Ishikawa (cell line): ENCODE data around the gene NIM1K.

Experiments
- CEBPB ChIP-seq: IDR thresholded peaks from 2 replicates; pipeline ENCODE4 v1.6.1; 2012
- CREB1 ChIP-seq: IDR thresholded peaks from 2 replicates; pipeline ENCODE4 v1.6.1; 2012; ENCODE audit warnings: low read depth
- EGR1 ChIP-seq: IDR thresholded peaks from 2 replicates; pipeline ENCODE4 v1.6.1; 2012
- EP300 ChIP-seq: IDR thresholded peaks from 2 replicates; pipeline ENCODE4 v1.6.1; 2012; ENCODE audit warnings: borderline replicate concordance
- FOXM1 ChIP-seq: IDR thresholded peaks from 2 replicates; pipeline ENCODE4 v1.6.1; 2012; ENCODE audit warnings: low read depth, borderline replicate concordance
- MAX ChIP-seq: IDR thresholded peaks from 2 replicates; pipeline ENCODE4 v1.6.1; 2012
- NFIC ChIP-seq: IDR thresholded peaks from 2 replicates; pipeline ENCODE4 v1.6.1; 2012
- RAD21 ChIP-seq: IDR thresholded peaks from 2 replicates; pipeline ENCODE4 v1.6.1; 2012; ENCODE audit warnings: low read depth
- REST ChIP-seq: IDR thresholded peaks from 2 replicates; pipeline ENCODE4 v1.6.1; 2012; ENCODE audit warnings: low read depth, mild to moderate bottlenecking
- TAF1 ChIP-seq: IDR thresholded peaks from 2 replicates; pipeline ENCODE4 v1.6.1; 2012; ENCODE audit warnings: low read depth, mild to moderate bottlenecking
- TCF12 ChIP-seq: IDR thresholded peaks from 2 replicates; pipeline ENCODE4 v1.6.1; 2012; ENCODE audit warnings: low read depth
- TEAD4 ChIP-seq: IDR thresholded peaks from 2 replicates; pipeline ENCODE4 v1.6.1; 2012
- USF1 ChIP-seq: IDR thresholded peaks from 2 replicates; pipeline ENCODE4 v1.6.1; 2012
- YY1 ChIP-seq: IDR thresholded peaks from 2 replicates; pipeline ENCODE4 v1.6.1; 2012; ENCODE audit warnings: low read depth
- ZBTB7A ChIP-seq: IDR thresholded peaks from 2 replicates; pipeline ENCODE4 v1.6.1; 2012; ENCODE audit warnings: low read depth

Gene NIM1K

GRCh38 chr5:43156388-43156787 lies 35.6 kb upstream of the NIM1K start:
- TF ChIP-seq FOXM1 (no peak), REST (no peak), CREB1 (no peak), TEAD4 (no peak), CEBPB (no peak), YY1 (no peak), USF1 (no peak), EGR1 (no peak), ZBTB7A (no peak), NFIC (no peak), EP300 (no peak), TCF12 (no peak), MAX (no peak)

GRCh38 chr5:43157068-43157467 lies 35.0 kb upstream of the NIM1K start:
- TF ChIP-seq MAX: no peak
- TF ChIP-seq YY1: no peak
- no peak for TF ChIP-seq FOXM1
- TF ChIP-seq TEAD4: no peak
- no peak for TF ChIP-seq TAF1
- no peak for TF ChIP-seq EGR1
- no peak for TF ChIP-seq REST
- no peak for TF ChIP-seq CEBPB
- no peak for TF ChIP-seq CREB1
- no peak for TF ChIP-seq EP300
- no peak for TF ChIP-seq NFIC
- no peak for TF ChIP-seq TCF12
- TF ChIP-seq ZBTB7A: no peak
- TF ChIP-seq RAD21: no peak
- TF ChIP-seq USF1: no peak

- TF ChIP-seq CEBPB: no peak
These were observed 30.8 kb upstream of the NIM1K start for GRCh38 chr5:43161244-43161643.

- TF ChIP-seq CEBPB: no peak
- TF ChIP-seq USF1: no peak
- no peak for TF ChIP-seq REST
- no peak for TF ChIP-seq EP300
- TF ChIP-seq TEAD4: no peak
- no peak for TF ChIP-seq TAF1
- no peak for TF ChIP-seq MAX
- no peak for TF ChIP-seq EGR1
- no peak for TF ChIP-seq ZBTB7A
- no peak for TF ChIP-seq TCF12
- TF ChIP-seq YY1: no peak
- TF ChIP-seq FOXM1: no peak
- TF ChIP-seq CREB1: no peak
These were observed 26.7 kb upstream of the NIM1K start for GRCh38 chr5:43165323-43165722.
